Esophagus squamous epithelium (tissue), 4 donors: ENCODE results near the gene MOB3C.

ENCODE experiments used
- POLR2A ChIP-seq, 4 donors: fragments of 450-650 bp; IDR thresholded peaks; one replicate each; pipeline ENCODE4 v1.6.1; 2017; ENCODE audit warnings: antibody characterized with exemption in 4 of 4, mild to moderate bottlenecking in 4 of 4, moderate library complexity in 3 of 4
- TF ChIP-seq, protein P1 (sequence below), 6 experiments: fragments of 450-650 bp in 4 of 6; fragments of 200-600 bp in 2 of 6; sonication (generic) in 2 of 6; IDR thresholded peaks; one replicate each; pipeline ENCODE4 v1.5.1; 2016 to 2019; ENCODE audit warnings: antibody characterized with exemption in 6 of 6, mild to moderate bottlenecking in 4 of 6, moderate library complexity in 4 of 6

DNA sequence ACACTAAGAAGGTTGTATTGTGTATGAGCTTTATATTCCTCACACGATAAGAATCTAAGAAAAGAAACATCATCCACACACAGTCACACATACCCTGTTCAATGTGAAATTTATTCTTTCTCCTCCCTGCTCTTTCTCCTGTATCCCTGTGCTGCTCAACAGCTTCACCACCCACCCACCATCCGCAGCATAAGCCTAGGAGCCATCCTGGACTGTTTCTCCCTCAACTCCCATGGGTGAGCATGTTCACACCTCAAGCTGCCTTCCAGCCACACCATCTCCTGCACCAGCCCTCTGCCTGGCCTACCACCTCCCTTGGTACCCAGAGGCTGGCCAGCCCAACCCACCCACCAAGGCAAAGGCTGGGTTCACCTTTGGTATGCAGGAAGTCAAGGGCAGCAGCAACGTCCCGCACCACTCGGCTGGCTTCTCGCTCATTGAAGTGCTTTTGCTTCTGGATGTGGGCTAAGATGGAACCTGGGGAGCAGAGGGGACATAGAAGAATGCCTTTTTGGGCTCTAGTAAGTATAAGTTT is 44.9 kb downstream of the MOB3C start:
- TF ChIP-seq, protein P1, sequence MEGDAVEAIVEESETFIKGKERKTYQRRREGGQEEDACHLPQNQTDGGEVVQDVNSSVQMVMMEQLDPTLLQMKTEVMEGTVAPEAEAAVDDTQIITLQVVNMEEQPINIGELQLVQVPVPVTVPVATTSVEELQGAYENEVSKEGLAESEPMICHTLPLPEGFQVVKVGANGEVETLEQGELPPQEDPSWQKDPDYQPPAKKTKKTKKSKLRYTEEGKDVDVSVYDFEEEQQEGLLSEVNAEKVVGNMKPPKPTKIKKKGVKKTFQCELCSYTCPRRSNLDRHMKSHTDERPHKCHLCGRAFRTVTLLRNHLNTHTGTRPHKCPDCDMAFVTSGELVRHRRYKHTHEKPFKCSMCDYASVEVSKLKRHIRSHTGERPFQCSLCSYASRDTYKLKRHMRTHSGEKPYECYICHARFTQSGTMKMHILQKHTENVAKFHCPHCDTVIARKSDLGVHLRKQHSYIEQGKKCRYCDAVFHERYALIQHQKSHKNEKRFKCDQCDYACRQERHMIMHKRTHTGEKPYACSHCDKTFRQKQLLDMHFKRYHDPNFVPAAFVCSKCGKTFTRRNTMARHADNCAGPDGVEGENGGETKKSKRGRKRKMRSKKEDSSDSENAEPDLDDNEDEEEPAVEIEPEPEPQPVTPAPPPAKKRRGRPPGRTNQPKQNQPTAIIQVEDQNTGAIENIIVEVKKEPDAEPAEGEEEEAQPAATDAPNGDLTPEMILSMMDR (IDR thresholded peaks at IDR 0.05) = no peak
- TF ChIP-seq POLR2A (IDR thresholded peaks at IDR 0.05) = no peak
